GM19193 (cell line): ENCODE data around the gene CREB3L2.

Experiments used
- POLR2A ChIP-seq: IDR thresholded peaks from 4 replicates; pipeline ENCODE4 v1.6.1; 2011; ENCODE audit not compliant: insufficient read depth, insufficient read length; ENCODE audit errors: extremely low read depth

The CREB3L2 gene

DNA sequence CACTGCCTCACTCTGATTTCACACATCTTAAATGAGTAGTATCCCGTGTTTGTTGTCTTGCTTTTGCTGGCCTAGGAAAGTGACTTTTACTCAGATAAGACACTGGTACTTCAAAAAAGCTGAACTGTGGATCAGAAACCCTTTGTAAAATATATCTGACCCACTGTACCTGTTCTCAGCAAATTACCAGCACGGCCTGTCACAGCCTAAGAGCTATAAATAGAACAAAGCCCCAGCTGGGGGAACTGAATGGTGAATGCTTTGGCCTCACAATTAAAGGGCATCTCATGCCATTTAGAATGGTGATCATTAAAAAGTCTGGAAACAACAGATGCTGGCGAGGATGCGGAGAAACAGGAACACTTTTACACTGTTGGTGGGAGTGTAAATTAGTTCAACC lies 76.1 kb downstream of the CREB3L2 start:
- TF ChIP-seq POLR2A = no peak

DNA sequence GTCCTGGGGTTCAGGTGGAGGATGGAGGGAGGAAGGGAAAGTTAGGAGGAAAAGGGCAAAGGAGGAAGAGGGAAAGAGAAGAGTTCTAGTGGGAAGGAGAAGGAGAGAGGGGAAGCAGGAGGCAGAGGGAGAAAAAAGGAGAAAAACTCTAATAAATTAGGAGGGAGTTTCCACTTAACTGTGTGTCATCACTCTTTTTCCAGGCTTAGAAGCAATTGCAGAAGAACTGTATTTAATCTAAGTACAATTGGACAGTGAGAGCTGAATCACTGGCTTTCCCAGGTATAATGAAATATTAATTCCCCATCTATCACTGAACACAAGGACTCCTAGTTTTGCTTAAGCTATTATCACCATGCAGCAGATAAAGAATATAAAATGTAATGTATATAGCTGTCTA lies 76.8 kb downstream of the CREB3L2 start:
- no peak for TF ChIP-seq POLR2A

- TF ChIP-seq POLR2A = no peak
These were observed 78.5 kb downstream of the CREB3L2 start for GRCh38 chr7:137923380-137923779.

DNA sequence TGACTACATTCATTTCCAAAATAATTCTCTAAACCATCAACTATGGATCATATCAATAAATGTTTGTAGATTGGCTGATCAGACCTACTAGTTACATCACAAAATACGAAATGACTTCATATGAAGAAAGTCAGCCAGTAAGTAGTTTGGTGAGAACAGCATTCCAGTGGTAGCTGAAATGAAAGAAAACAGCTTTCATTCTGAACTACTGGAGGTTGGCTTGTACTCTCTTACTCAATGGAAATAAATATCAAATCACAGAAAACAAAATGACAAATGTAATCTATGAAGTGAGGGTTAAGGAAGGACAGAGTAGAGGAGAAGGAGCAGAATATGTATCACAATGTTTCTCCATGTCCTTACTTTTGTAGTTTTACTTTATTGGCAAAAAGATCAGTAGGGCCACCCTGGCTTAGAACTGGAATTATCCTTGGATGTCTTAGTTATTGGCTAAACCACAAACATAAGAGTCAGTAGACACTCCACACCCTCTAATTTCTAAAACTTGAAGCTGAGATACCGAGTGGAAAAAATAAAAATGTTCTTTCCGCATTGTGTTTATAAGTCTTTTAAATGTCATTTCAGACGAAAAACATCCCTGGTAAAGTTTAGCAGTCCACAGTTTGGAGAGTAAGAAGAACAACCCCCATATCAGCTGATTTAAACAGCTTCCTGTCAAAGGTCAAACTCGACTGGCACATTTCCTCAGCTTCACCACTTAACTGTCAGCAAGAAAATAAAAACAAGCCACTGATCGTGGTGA lies 81.1 kb downstream of the CREB3L2 start:
- TF ChIP-seq POLR2A = no peak

DNA sequence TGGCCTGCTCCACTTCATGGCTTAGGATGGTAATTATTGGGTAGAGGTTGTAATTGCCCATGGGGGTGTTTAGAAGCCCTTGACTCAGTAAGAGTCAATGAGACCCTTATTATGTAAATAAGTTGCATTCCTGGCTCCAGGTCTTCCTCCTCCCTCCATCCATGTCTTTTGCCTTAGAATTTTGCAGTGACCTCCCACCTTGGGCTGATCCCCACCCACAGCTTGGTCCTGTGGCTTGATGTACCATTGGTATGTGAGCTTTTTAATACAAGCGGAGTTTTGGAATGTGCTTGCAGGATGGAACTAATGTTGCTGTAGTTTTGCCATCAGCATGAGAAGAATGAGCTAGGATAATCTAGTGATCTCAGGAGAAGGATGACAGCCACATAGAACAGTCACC lies 81.9 kb downstream of the CREB3L2 start:
- TF ChIP-seq POLR2A = no peak

- TF ChIP-seq POLR2A = no peak
These were observed 84.8 kb downstream of the CREB3L2 start for GRCh38 chr7:137916980-137917645.

DNA sequence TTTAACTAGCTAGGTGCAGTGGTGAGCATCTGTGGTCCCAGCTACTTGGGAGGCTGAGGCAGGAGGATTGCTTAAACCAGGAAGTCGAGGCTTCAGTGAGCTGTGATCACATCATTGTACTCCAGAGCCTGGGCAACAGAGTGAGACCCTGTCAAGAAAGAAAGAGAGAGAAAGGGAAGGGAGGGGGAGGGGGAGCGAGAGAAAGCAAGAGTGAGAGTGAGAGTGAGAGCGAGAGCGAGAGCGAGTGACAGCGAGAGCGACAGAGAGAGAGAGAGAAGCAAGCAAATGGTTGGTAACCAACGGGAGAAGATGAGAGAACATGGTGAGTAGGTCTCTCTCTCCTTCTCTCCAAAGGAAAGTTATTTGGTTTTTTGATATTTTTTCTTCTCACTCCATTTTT lies 85.3 kb downstream of the CREB3L2 start:
- TF ChIP-seq POLR2A = no peak

DNA sequence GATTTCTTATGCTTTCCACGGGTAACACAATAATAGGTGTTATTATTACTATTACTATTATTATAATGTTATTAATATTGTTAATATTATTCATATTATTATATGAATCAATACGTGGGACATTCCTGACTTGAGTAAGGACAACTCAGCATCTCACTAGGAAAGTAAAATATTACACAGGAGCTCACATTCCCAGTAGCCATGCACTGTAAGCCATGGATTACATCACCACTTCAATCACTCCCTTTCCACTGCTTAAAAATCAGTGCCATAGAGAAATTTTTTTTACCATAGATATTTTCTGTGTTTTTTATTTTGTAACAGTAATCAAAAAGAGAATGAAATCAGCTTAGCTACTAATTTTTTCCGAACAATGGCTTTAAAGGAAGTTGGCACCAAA lies 86.6 kb downstream of the CREB3L2 start:
- no peak for TF ChIP-seq POLR2A

DNA sequence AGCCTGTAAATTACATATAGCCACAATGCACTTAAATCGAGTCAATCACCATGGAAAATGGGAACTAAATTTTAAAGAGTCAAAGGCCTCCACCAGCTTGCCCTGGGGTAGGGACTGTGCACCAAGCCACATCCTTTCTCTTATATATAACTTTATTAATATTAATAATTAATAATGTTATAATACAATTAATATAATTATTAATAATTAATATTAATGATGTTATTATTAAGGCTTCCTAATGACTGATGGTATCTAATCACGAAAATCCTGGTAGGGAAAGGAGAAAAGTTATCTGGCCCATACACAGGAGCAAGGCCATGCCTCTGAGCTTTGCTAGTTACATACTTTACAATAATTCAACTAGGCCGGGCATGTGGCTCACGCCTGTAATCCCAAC lies 87.9 kb downstream of the CREB3L2 start:
- no peak for TF ChIP-seq POLR2A

DNA sequence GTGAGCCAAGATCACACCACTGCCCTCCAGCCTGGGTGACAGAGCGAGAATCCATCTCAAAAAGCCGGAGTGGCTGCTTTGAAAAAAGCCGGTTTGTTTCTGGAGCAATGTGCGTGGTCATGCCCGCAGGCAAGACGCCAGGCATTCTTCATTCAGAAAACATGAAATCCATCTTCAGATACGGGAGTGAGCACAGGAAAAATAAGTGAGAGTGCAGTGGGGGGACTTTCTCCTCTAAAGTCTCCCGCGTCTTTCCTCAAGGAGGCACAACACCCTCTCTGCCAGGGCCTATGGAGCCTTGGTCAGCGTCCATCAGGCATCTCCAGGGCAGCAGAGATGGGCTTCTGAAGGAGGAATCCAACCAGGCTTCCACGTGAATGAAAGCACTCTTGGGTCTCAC lies 92.8 kb downstream of the CREB3L2 start:
- no peak for TF ChIP-seq POLR2A

DNA sequence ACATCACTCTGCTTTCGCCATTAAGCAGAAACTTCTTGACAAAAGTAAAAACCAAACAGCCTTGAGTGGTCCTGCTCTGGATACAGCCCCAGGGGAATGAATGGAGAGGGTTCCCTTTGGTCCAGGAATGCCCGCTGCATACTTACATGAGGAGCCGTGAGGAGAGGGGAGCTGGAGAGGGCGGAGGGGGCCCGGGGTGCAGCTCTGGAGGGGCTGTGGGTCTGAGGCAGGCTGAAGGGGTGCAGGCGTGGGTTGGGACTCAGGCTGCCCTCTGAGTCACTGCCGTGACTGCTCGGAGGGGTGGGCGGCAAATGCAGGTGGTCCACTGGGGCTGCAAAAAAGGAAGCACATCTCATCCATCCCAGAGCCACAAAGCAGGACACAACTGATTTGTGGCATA lies 93.8 kb downstream of the CREB3L2 start:
- TF ChIP-seq POLR2A = no peak

DNA sequence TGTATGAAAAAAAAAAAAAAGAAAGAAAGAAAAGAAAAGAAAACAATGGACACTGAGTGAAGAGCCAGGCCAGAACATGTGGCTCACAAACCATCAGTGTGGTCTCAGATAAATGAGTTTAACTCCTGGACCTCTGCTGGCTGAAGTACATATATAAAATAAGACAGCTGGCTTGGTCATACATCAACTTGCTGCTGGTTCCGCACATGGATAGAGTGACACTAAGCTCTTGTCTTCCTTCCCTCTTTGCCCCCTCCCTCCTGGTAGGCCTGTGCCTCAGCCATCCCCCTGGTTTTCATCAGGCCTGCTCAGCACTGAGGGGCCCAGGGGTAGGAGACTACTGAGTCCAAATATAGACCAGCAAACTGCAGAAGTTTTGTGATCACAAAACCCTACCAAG lies 97.1 kb downstream of the CREB3L2 start:
- no peak for TF ChIP-seq POLR2A

- TF ChIP-seq POLR2A = no peak
These were observed 98.3 kb downstream of the CREB3L2 start for GRCh38 chr7:137903382-137904169.

DNA sequence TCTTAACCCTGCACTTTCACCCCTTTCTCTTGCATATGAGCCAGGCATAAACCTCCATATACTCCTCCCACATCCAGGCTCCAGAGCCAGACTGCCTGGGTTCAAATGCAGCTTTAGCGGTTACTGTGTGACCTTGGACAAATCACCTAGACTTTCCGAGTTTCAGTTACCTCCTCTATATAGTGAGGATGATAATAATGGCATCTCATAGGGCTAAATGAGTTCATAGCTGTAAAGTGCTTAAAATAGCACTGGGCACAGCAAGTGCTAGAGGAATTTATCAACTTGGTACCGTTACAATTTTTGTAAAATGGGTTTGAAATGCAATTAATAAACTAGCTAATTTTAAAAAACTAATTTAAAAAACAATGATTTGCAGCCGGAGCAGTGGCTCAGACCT lies 101.7 kb downstream of the CREB3L2 start:
- no peak for TF ChIP-seq POLR2A

DNA sequence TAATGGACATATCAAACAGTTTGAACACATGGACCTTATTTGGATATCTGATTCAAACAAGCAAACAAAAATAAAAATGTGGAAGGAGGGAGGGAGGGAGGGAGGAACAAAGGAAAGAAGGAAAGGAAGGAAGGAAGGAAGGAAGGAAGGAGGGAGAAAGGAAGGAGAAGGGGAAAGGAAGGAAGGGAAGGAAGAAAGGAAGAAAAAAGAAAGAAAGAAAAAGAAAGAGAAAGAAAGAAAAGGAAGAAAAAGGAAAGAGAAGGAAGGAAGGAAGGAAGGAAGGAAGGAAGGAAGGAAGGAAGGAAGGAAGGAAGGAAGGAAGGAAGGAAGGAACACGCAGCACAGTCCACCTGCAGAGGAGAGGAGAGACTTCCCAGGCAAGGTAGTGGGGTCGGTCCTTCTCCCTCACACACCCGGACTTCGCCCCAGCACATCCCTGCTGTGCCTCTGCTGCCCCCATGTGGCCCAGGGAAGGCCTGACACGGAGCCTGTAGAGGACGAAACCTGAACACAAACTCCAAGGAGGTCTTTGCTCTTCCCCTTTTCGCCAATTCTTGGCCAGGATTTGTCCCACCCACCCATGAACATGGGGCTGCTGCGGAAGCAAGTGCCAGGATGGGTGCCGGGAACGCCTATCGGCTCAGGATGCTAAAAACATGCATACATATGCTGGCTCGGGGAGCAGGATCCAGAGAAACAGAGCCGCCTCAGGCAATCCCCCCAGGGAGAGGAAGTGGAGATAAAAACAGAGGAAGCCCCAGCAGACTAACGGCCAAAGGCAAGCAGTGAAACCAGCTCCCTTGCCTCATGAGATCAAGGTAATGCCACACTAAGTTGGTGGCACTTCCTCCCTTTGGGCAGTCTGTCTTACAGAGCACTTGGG lies 102.8 kb downstream of the CREB3L2 start:
- TF ChIP-seq POLR2A = no peak
